H1 (cell line): ENCODE results near the gene P2RY13.

Experiments
- EP300 ChIP-seq, 2 experiments: IDR thresholded peaks; 1 replicate in 1 of 2; 2 replicates in 1 of 2; pipeline ENCODE4 v1.6.1; 2011 to 2012; ENCODE audit warnings: low read depth in 2 of 2, low read length in 2 of 2, mild to moderate bottlenecking in 2 of 2, borderline replicate concordance in 1 of 2, inconsistent platforms in 1 of 2, moderate library complexity in 1 of 2
- SIN3A ChIP-seq, 2 experiments: IDR thresholded peaks in 1 of 2; conservative IDR thresholded peaks in 1 of 2; 2 replicates each; pipeline ENCODE4 v1.6.1; 2011 to 2012; ENCODE audit warnings: low read length in 2 of 2, improper control_type of control experiment in 1 of 2, low read depth in 1 of 2, mild to moderate bottlenecking in 1 of 2
- SP1 ChIP-seq: IDR thresholded peaks from 2 replicates; pipeline ENCODE4 v1.6.1; 2011; ENCODE audit warnings: low read depth, low read length
- TEAD4 ChIP-seq: IDR thresholded peaks from 2 replicates; pipeline ENCODE4 v1.6.1; 2012; ENCODE audit warnings: low read depth, low read length, inconsistent platforms, mixed read lengths
- YY1 ChIP-seq: IDR thresholded peaks from 2 replicates; pipeline ENCODE4 v1.6.1; 2011; ENCODE audit warnings: low read depth, mild to moderate bottlenecking, low read length
- TF ChIP-seq, protein P1 (sequence below), 3 experiments: IDR thresholded peaks; 1 replicate in 2 of 3; 2 replicates in 1 of 3; pipeline versions ENCODE4 v1.5.1 to v1.6.1; 2011; ENCODE audit warnings: low read length in 3 of 3, mild to moderate bottlenecking in 3 of 3, inconsistent platforms in 2 of 3, low read depth in 1 of 3, moderate library complexity in 1 of 3; ENCODE audit not compliant: insufficient read depth in 1 of 3; ENCODE audit errors: control extremely low read depth in 1 of 3

DNA sequence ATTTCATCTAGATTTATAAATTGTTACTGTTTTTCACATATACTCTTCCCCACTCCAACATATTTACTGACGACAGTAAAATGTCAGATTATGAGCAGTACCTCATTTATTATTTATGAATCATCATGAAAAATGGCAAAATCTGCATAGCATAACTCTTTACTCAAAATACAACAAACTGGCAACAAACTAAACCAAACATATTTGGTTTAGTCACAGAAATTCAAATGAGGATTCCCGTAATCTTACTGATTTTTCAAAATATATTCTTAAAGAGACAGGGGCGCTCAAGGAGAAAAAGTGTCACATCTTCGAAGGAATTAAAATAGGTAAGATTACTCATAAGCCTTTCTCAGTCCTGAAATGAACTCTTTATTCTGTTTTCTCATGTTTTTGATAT is 9.7 kb downstream of the P2RY13 start:
- TF ChIP-seq TEAD4 (no peak), YY1 (no peak), SP1 (no peak), SIN3A (conservative IDR thresholded peaks at IDR 0.05 in 1 of 2, IDR thresholded peaks at IDR 0.05 in 1 of 2; ENCODE audit: low read depth in 1 of 2, low read length in 2 of 2) (no peak), EP300 (IDR thresholded peaks at IDR 0.05; ENCODE audit: borderline replicate concordance in 1 of 2, low read depth in 2 of 2, low read length in 2 of 2) (no peak)
- TF ChIP-seq, protein P1, sequence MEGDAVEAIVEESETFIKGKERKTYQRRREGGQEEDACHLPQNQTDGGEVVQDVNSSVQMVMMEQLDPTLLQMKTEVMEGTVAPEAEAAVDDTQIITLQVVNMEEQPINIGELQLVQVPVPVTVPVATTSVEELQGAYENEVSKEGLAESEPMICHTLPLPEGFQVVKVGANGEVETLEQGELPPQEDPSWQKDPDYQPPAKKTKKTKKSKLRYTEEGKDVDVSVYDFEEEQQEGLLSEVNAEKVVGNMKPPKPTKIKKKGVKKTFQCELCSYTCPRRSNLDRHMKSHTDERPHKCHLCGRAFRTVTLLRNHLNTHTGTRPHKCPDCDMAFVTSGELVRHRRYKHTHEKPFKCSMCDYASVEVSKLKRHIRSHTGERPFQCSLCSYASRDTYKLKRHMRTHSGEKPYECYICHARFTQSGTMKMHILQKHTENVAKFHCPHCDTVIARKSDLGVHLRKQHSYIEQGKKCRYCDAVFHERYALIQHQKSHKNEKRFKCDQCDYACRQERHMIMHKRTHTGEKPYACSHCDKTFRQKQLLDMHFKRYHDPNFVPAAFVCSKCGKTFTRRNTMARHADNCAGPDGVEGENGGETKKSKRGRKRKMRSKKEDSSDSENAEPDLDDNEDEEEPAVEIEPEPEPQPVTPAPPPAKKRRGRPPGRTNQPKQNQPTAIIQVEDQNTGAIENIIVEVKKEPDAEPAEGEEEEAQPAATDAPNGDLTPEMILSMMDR (IDR thresholded peaks at IDR 0.05; ENCODE audit: control extremely low read depth in 1 of 3, insufficient read depth in 1 of 3, low read depth in 1 of 3, low read length in 3 of 3), result no peak
